ENCODE results near the gene TDRD12.

The TDRD12 gene

GRCh38 chr19:32869369-32869965, 149.9 kb downstream of the TDRD12 start, which contains the start of gene SLC7A9:
Gene SLC7A9 (minus strand): TSS chr19:32869767. CDS start chr19:32868534, 1,233 bp downstream.
- DNase-seq: no peak

GRCh38 chr19:32869966-32870573, 150.5 kb downstream of the TDRD12 start:
- no peak for DNase-seq

- no peak for DNase-seq
Observed at GRCh38 chr19:32870981-32871451, 151.4 kb downstream of the TDRD12 start.

GRCh38 chr19:32872391-32872790, 152.8 kb downstream of the TDRD12 start:
- DNase-seq: no peak

- DNase-seq: no peak
Observed at GRCh38 chr19:32873247-32873959, 153.8 kb downstream of the TDRD12 start.

GRCh38 chr19:32874605-32875004, 155.0 kb downstream of the TDRD12 start:
- DNase-seq: no peak

- DNase-seq: no peak
Observed at GRCh38 chr19:32875428-32875827, 155.9 kb downstream of the TDRD12 start.

- no peak for DNase-seq
Observed at GRCh38 chr19:32876236-32876918, 156.8 kb downstream of the TDRD12 start.

GRCh38 chr19:32876919-32877285, 157.3 kb downstream of the TDRD12 start:
- DNase-seq: peak; percentile 52

All from fibroblast of upper back skin (primary cell).